ENCODE results near the gene POLR2B.

Gene POLR2B

GRCh38 chr4:57074744-57075143 is 96.0 kb downstream of the POLR2B start:
- TF ChIP-seq, protein P1, sequence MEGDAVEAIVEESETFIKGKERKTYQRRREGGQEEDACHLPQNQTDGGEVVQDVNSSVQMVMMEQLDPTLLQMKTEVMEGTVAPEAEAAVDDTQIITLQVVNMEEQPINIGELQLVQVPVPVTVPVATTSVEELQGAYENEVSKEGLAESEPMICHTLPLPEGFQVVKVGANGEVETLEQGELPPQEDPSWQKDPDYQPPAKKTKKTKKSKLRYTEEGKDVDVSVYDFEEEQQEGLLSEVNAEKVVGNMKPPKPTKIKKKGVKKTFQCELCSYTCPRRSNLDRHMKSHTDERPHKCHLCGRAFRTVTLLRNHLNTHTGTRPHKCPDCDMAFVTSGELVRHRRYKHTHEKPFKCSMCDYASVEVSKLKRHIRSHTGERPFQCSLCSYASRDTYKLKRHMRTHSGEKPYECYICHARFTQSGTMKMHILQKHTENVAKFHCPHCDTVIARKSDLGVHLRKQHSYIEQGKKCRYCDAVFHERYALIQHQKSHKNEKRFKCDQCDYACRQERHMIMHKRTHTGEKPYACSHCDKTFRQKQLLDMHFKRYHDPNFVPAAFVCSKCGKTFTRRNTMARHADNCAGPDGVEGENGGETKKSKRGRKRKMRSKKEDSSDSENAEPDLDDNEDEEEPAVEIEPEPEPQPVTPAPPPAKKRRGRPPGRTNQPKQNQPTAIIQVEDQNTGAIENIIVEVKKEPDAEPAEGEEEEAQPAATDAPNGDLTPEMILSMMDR (IDR thresholded peaks at IDR 0.05; ENCODE audit: low read depth, low read length), result no peak
- DNase-seq (ENCODE audit: extremely low read depth, low read depth), result peak; percentile 75

DNA sequence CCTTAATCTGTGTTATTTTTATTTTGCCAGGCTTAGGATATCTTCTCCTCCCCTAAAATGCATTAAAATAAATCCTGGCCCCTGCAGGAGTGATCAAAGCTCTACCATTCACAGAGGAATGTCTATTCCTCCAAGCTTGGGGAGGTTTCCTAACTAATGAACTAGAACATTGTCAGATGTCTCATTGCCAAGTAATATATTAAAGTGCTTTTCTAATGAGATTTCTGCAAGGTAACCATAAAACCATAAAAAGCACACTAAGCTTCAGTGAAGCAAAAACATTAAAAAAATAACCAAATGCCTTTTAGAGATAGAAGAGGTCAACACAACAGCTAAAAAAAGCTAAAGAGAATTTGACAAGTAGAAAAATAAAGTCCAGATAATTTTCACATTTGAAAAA is 96.7 kb downstream of the POLR2B start:
- no peak for DNase-seq (ENCODE audit: extremely low read depth, low read depth)
- TF ChIP-seq, protein P1 (IDR thresholded peaks at IDR 0.05; ENCODE audit: low read depth, low read length), result no peak

DNA sequence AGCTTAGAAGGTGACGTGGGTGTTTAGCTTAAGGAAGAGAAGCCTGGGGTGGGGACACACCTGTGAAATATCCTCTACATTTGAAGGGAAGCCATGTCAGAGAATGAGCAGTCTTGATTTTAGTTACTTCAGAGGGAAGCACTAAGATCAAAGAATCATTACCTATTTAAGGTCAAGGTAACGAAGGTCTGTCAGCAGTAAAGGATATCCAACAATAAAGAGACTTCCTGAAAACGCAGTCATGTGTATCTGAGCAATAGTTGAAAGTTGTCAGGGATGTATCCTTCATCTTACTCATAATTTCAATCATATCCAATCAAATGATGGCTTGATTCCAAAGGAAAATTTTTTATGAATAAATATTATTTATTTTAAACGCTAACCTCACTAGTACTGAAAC is 98.0 kb downstream of the POLR2B start:
- DNase-seq (ENCODE audit: extremely low read depth, low read depth), result no peak
- TF ChIP-seq, protein P1 (IDR thresholded peaks at IDR 0.05; ENCODE audit: low read depth, low read length), result no peak

DNA sequence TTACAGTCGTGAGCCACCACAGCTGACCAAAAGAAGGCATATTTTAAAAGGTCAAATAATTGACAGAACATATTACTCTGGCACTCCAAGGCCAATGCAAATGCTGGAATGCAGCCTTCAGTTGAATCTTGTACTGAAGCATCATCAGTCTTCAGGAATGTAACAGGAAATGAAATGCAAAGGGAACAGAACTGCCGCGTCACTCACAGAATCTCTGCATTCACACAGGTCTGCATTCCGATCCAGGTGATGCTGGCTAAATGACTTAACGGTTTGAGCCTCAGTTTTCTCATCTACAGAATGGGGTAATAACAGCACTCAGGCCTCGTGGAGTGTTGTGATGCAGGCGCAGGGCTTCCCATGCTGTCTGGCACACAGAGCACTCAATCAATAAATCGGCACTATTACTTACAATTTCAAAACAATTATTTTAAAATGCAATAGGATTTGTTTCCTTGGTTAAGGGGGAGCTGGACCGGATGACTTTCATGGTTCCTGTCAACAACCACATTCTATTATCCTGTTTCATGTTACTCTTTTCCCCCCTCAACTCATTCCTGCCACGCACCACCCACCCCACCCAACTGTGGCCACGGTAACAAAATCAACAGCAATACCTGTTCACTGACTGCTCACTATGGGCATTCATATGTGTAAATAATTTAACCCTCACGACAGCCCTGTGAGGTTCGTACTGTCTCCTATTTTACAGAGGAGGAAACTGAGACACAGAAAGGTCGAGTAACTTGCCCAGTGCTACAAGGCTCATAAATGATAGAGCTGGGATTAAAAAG is 99.1 kb downstream of the POLR2B start:
- DNase-seq (ENCODE audit: extremely low read depth, low read depth), result no peak
- TF ChIP-seq, protein P1 (IDR thresholded peaks at IDR 0.05; ENCODE audit: low read depth, low read length), result no peak

GRCh38 chr4:57078685-57079521 is 100.2 kb downstream of the POLR2B start:
- no peak for DNase-seq (ENCODE audit: extremely low read depth, low read depth)
- TF ChIP-seq, protein P1 (IDR thresholded peaks at IDR 0.05; ENCODE audit: low read depth, low read length), result no peak
